HepG2 (cell line): ENCODE measurements around the gene TMX4. TPM values are rescaled to one million over a fixed set of nuclear protein-coding genes. Genes with fewer than 3 reads are reported as not detected.

Source experiments
- ATAC-seq: fragments of 200-7000 bp; cut with Tn5 transposase; 3 replicates; pipeline ENCODE4 v1.9.1; 2020; ENCODE audit warnings: mild to moderate bottlenecking, moderate library complexity
- BruUV-seq: library from RNA; stranded (reverse); fragments of 400-500 nt; replicated peaks from 2 replicates; lab custom pipeline; 2021; lab: Mats Ljungman, UMichigan
- CTCF ChIA-PET: fragments of 300-600 bp; formaldehyde crosslinking; extraction: SDS; loops from one replicate; lab custom pipeline; 2021; ENCODE audit warnings: low total read pairs, inconsistent platforms, low intra/inter-chr PET ratio; lab: Yijun Ruan, JAX
- POLR2A ChIA-PET: fragments of 350-600 bp; sonication (Branson Sonifier 250); formaldehyde crosslinking; loops from one replicate; lab custom pipeline; 2020; ENCODE audit warnings: antibody characterized with exemption, inconsistent platforms; lab: Yijun Ruan, JAX
- DNase-seq: peaks from one replicate; pipeline ENCODE4 v3.0.0-alpha.2; 2015; ENCODE audit warnings: low spot score
- FAIRE-seq: peaks from 3 replicates; lab custom pipeline; 2011; peaks lifted over from hg19 to GRCh38; lab: Jason Lieb, UNC
- H2AFZ ChIP-seq: one replicate; pipeline ENCODE4 v1.6.1; 2011; ENCODE audit warnings: low read length, inconsistent platforms
- H3K27ac ChIP-seq: fragments of 300-600 bp; 3 replicates; pipeline ENCODE4 v1.8.0; 2011; ENCODE audit warnings: mixed run types, mild to moderate bottlenecking, mixed read lengths, low read length, inconsistent platforms; ENCODE audit not compliant: insufficient read depth; ENCODE audit errors: extremely low read length
- H3K27me3 ChIP-seq, 2 experiments: fragments of 200-600 bp in 1 of 2; 2 replicates in 1 of 2; 3 replicates in 1 of 2; pipeline versions ENCODE4 v1.6.0 to v1.8.0; 2011; ENCODE audit warnings: low read length in 2 of 2, mild to moderate bottlenecking in 2 of 2, moderate library complexity in 2 of 2, inconsistent platforms in 1 of 2; ENCODE audit not compliant: insufficient read depth in 2 of 2, control insufficient read depth in 1 of 2
- H3K36me3 ChIP-seq, 2 experiments: fragments of 200-600 bp in 1 of 2; replicated peaks in 1 of 2; 2 replicates in 1 of 2; 3 replicates in 1 of 2; pipeline versions ENCODE4 v1.5.1 to v1.8.0; 2011; ENCODE audit warnings: low read length in 2 of 2, inconsistent platforms in 1 of 2; ENCODE audit not compliant: insufficient read depth in 2 of 2, control insufficient read depth in 1 of 2
- H3K4me1 ChIP-seq: 2 replicates; pipeline ENCODE4 v1.5.1; 2012; ENCODE audit warnings: low read length, inconsistent platforms; ENCODE audit not compliant: insufficient read depth
- H3K4me2 ChIP-seq: 2 replicates; pipeline ENCODE4 v1.6.0; 2011; ENCODE audit warnings: low read depth, low read length, inconsistent platforms
- H3K4me3 ChIP-seq, 3 experiments: fragments of 200-600 bp in 1 of 3; sonication (generic), shearing (Covaris generic) in 1 of 3; replicated peaks in 1 of 3; 2 replicates each; pipeline ENCODE4 v1.5.1; 2011 to 2016; ENCODE audit warnings: low read length in 3 of 3, inconsistent platforms in 2 of 3, low read depth in 2 of 3, mild to moderate bottlenecking in 2 of 3, control low read depth in 1 of 3, mixed read lengths in 1 of 3; ENCODE audit not compliant: insufficient read depth in 1 of 3
- H3K79me2 ChIP-seq: one replicate; pipeline ENCODE4 v1.6.1; 2011; ENCODE audit warnings: low read length, inconsistent platforms; ENCODE audit not compliant: insufficient read depth
- H3K9ac ChIP-seq: 2 replicates; pipeline ENCODE4 v1.6.0; 2011; ENCODE audit warnings: mild to moderate bottlenecking, low read depth, low read length, inconsistent platforms; ENCODE audit not compliant: insufficient read depth
- H3K9me3 ChIP-seq: 2 replicates; pipeline ENCODE4 v1.5.1; 2012; ENCODE audit warnings: mild to moderate bottlenecking, low read length
- H4K20me1 ChIP-seq: 2 replicates; pipeline ENCODE4 v1.6.0; 2011; ENCODE audit warnings: inconsistent platforms, mild to moderate bottlenecking, low read length, moderate library complexity; ENCODE audit not compliant: insufficient read depth
- BORCS8-MEF2B ChIP-seq: sonication (generic); formaldehyde crosslinking; IDR thresholded peaks from 2 replicates; pipeline ENCODE4 v1.8.0; 2022; ENCODE audit warnings: mild to moderate bottlenecking, missing genetic modification reagents
- ISX ChIP-seq: sonication (generic); formaldehyde crosslinking; conservative IDR thresholded peaks from 2 replicates; pipeline ENCODE4 v1.5.0; 2020; ENCODE audit warnings: missing genetic modification reagents
- NCOA5 ChIP-seq: sonication (generic); formaldehyde crosslinking; IDR thresholded peaks from 2 replicates; pipeline ENCODE4 v1.4.0; 2020; ENCODE audit warnings: missing genetic modification reagents
- NRL ChIP-seq: sonication (generic); formaldehyde crosslinking; IDR thresholded peaks from 2 replicates; pipeline ENCODE4 v1.5.0; 2020; ENCODE audit warnings: missing genetic modification reagents, mild to moderate bottlenecking, moderate library complexity, borderline replicate concordance
- SATB2 ChIP-seq: sonication (generic); formaldehyde crosslinking; IDR thresholded peaks from 2 replicates; pipeline ENCODE4 v1.5.0; 2020; ENCODE audit warnings: missing genetic modification reagents
- ZFP36L2 ChIP-seq: sonication (generic); formaldehyde crosslinking; IDR thresholded peaks from 2 replicates; pipeline ENCODE4 v1.4.0; 2020; ENCODE audit warnings: missing genetic modification reagents
- ZNF639 ChIP-seq: conservative IDR thresholded peaks from 2 replicates; pipeline ENCODE4 v1.6.1; 2018; ENCODE audit warnings: missing genetic modification reagents
- ZNF672 ChIP-seq: sonication (generic); formaldehyde crosslinking; IDR thresholded peaks from 2 replicates; pipeline ENCODE4 v1.8.1; 2022; ENCODE audit warnings: missing genetic modification reagents
- ZNF768 ChIP-seq: sonication (generic); formaldehyde crosslinking; IDR thresholded peaks from 2 replicates; pipeline ENCODE4 v1.4.0; 2020; ENCODE audit warnings: missing genetic modification reagents
- ZNF784 ChIP-seq: sonication (generic); formaldehyde crosslinking; IDR thresholded peaks from 2 replicates; pipeline ENCODE4 v1.5.1; 2020; ENCODE audit warnings: missing genetic modification reagents, mild to moderate bottlenecking, borderline replicate concordance
- ZSCAN12 ChIP-seq: sonication (generic); formaldehyde crosslinking; IDR thresholded peaks from 2 replicates; pipeline ENCODE4 v1.9.0; 2021; ENCODE audit warnings: mild to moderate bottlenecking, missing genetic modification reagents
- WGBS: methylation state at CpG from one replicate; pipeline ENCODE4 v1.1.6; 2017; ENCODE audit warnings: low lambda C conversion rate; 5-methylcytosine and 5-hydroxymethylcytosine counted together
- in situ Hi-C: cut with HindIII; loops from 2 replicates; pipeline ENCODE4 v1.10.0; 2017; ENCODE audit warnings: low pct_unique_long_range_greater_than_20kb; ENCODE audit not compliant: extremely low pct_ligation_motif_present
- intact Hi-C: fragments of 100-400 bp; cut with micrococcal nuclease; formaldehyde crosslinking; loops from one replicate; pipeline ENCODE4 v1.10.0; 2022; ENCODE audit not compliant: unreplicated experiment
- polyA plus RNA-seq, 8 experiments: library from polyadenylated mRNA; depleted of rRNA in 3 of 8; stranded (reverse) in 7 of 8; unstranded in 1 of 8; fragments of >200 nt; fragmentation: Illumina TruSeq in 4 of 8; extraction: Trizol in 4 of 8; gene quantifications; 2 replicates each; pipeline versions ENCODE4 v1.2.1 to v1.2.3, GENCODE V29; 2011 to 2016; ENCODE audit warnings: low read depth in 4 of 8, missing spikeins in 1 of 8, mixed read lengths in 1 of 8; ENCODE audit not compliant: insufficient read depth in 1 of 8
- total RNA-seq, 5 experiments: library from RNA; depleted of rRNA; stranded (reverse); fragments of >200 nt; fragmentation: Illumina TruSeq; extraction: Trizol; gene quantifications; 2 replicates each; pipeline ENCODE4 v1.2.3, GENCODE V29; 2016; ENCODE audit warnings: low read depth in 1 of 5

TMX4 gene
- total and polyA plus RNA-seq, 2 of the 13 experiments (the other 11 are each of a cell fraction or from before 2014, with no cell fraction given): 7.6 to 21.4 TPM

GRCh38 chr20:8067082-8067481 lies 47.5 kb upstream of the TMX4 start:
- WGBS: 47% methylated on average over 5 of the region's 5 CpGs
- Histone ChIP-seq H3K9me3 (no peaks in the 10 kb centered on the region), H3K9ac (no peak overlapping the region), H3K4me3 (no peak overlapping the region), H2AFZ (no peak overlapping the region), H3K4me2 (no peak overlapping the region), H3K4me1 (peaks cover 7% of the 10 kb centered on the region; the same call in 1 of the 2 replicates), H4K20me1 (no peaks in the 10 kb centered on the region), H3K27ac (no peak overlapping the region), H3K27me3 (peaks cover 0 to 6% of the 10 kb centered on the region in 2 experiments; a peak in 1 of 5 replicates), H3K79me2 (no peaks in the 10 kb centered on the region), H3K36me3 (no peaks in the 10 kb centered on the region)
- in situ Hi-C loops (no loop called here), intact Hi-C loops (no loop called here)
- no peak for FAIRE-seq
- no peak for DNase-seq
- ChIA-PET CTCF (no interaction called here), POLR2A (no interaction called here)
- ATAC-seq: no peak
- BruUV-seq: no TSS peak
- no peak for TF ChIP-seq ZNF784 (CRISPR knock-in tag)
- TF ChIP-seq ZSCAN12 (CRISPR knock-in tag): no peak
- TF ChIP-seq BORCS8-MEF2B (CRISPR knock-in tag): no peak
- TF ChIP-seq NCOA5 (CRISPR knock-in tag): no peak
- no peak for TF ChIP-seq ZFP36L2
- TF ChIP-seq ZNF768 (CRISPR knock-in tag): no peak
- TF ChIP-seq ZNF672 (CRISPR knock-in tag): no peak
- TF ChIP-seq ZNF639 (CRISPR knock-in tag): no peak
- no peak for TF ChIP-seq ISX (CRISPR knock-in tag)
- TF ChIP-seq SATB2 (CRISPR knock-in tag): no peak
- TF ChIP-seq NRL: no peak
